A549 (cell line): ENCODE measurements around the gene LIN7A. TPM values are rescaled to one million over a fixed set of nuclear protein-coding genes. Genes with fewer than 3 reads are reported as not detected.

Experiments used
- ATAC-seq, 2 experiments: fragments of 200-7000 bp in 1 of 2; fragments of >200 bp in 1 of 2; cut with Nextera tagmentation in 1 of 2; cut with Tn5 transposase in 1 of 2; 3 replicates each; pipeline versions ENCODE4 v1.8.0 to v1.9.1; 2018 to 2020; ENCODE audit warnings: mild to moderate bottlenecking in 1 of 2, moderate library complexity in 1 of 2
- CTCF ChIA-PET: fragments of 300-600 bp; sonication (Branson Sonifier 250); formaldehyde crosslinking; extraction: SDS; loops from one replicate; lab custom pipeline; 2021; ENCODE audit warnings: antibody characterized with exemption, inconsistent platforms; lab: Yijun Ruan, JAX
- POLR2A ChIA-PET: fragments of 350-600 bp; formaldehyde crosslinking; extraction: SDS; loops from one replicate; lab custom pipeline; 2021; ENCODE audit warnings: antibody characterized with exemption, inconsistent platforms; lab: Yijun Ruan, JAX
- DNase-seq, 2 experiments: peaks; one replicate each; pipeline versions ENCODE4 v3.0.0 to v3.0.0-alpha.2; 2011 to 2016; ENCODE audit warnings: low read depth in 1 of 2, low spot score in 1 of 2
- FAIRE-seq: peaks from 2 replicates; lab custom pipeline; 2011; peaks lifted over from hg19 to GRCh38; lab: Jason Lieb, UNC
- H3K27ac ChIP-seq, 2 experiments: fragments of >200 bp; sonication (Bioruptor Twin); formaldehyde crosslinking; 3 replicates each; pipeline ENCODE4 v1.5.1; 2016 to 2017
- H3K4me1 ChIP-seq: fragments of >200 bp; sonication (Bioruptor Twin); formaldehyde crosslinking; 3 replicates; pipeline ENCODE4 v1.6.1; 2016
- H3K4me2 ChIP-seq: fragments of >200 bp; sonication (Bioruptor Twin); formaldehyde crosslinking; 3 replicates; pipeline ENCODE4 v1.6.1; 2016
- H3K4me3 ChIP-seq: fragments of >200 bp; sonication (Bioruptor Twin); formaldehyde crosslinking; 3 replicates; pipeline ENCODE4 v1.5.1; 2016
- H3K9me3 ChIP-seq: fragments of >200 bp; sonication (Bioruptor Twin); formaldehyde crosslinking; 3 replicates; pipeline ENCODE4 v1.6.1; 2016
- ATOH8 ChIP-seq: fragments of 250-450 bp; sonication (Bioruptor Pico); IDR thresholded peaks from 2 replicates; pipeline ENCODE4 v1.5.0; 2020; ENCODE audit warnings: low read depth, mild to moderate bottlenecking, moderate library complexity
- CHD2 ChIP-seq: fragments of 150-350 bp; IDR thresholded peaks from 2 replicates; pipeline ENCODE4 v1.6.1; 2014; ENCODE audit warnings: low read length; ENCODE audit not compliant: partially characterized antibody
- CHD4 ChIP-seq: fragments of 200-600 bp; sonication (generic); IDR thresholded peaks from 2 replicates; pipeline ENCODE4 v1.6.1; 2016; ENCODE audit warnings: antibody characterized with exemption, mild to moderate bottlenecking, borderline replicate concordance
- EHF ChIP-seq: fragments of 250-450 bp; sonication (Bioruptor Pico); IDR thresholded peaks from 2 replicates; pipeline ENCODE4 v1.5.0; 2020; ENCODE audit warnings: mild to moderate bottlenecking
- ELK1 ChIP-seq: fragments of 150-350 bp; IDR thresholded peaks from 2 replicates; pipeline ENCODE4 v1.6.1; 2014; ENCODE audit warnings: low read depth, mild to moderate bottlenecking, low read length
- EP300 ChIP-seq, 2 experiments: fragments of >200 bp; sonication (Bioruptor Twin); formaldehyde crosslinking; IDR thresholded peaks; 2 replicates in 1 of 2; 3 replicates in 1 of 2; pipeline ENCODE4 v1.6.1; 2016 to 2017
- FOSB ChIP-seq: fragments of 250-450 bp; sonication (Bioruptor Pico); IDR thresholded peaks from 2 replicates; pipeline ENCODE4 v1.5.0; 2020; ENCODE audit warnings: mild to moderate bottlenecking, moderate library complexity
- FOSL2 ChIP-seq, 2 experiments: fragments of 450-650 bp in 1 of 2; fragments of >200 bp in 1 of 2; sonication (Bioruptor Twin) in 1 of 2; formaldehyde crosslinking; IDR thresholded peaks; 2 replicates each; pipeline versions ENCODE4 v1.5.0 to v1.6.1; 2016 to 2020; ENCODE audit warnings: mild to moderate bottlenecking in 1 of 2, moderate library complexity in 1 of 2
- HOXB13 ChIP-seq: fragments of 250-450 bp; sonication (Bioruptor Pico); IDR thresholded peaks from 2 replicates; pipeline ENCODE4 v1.5.0; 2020; ENCODE audit warnings: low read depth, mild to moderate bottlenecking, moderate library complexity
- HOXB5 ChIP-seq: fragments of 250-450 bp; sonication (Bioruptor Pico); IDR thresholded peaks from 2 replicates; pipeline ENCODE4 v1.5.0; 2020; ENCODE audit warnings: mild to moderate bottlenecking, moderate library complexity
- JUN ChIP-seq, 2 experiments: fragments of >200 bp; sonication (Bioruptor Twin); formaldehyde crosslinking; IDR thresholded peaks; 2 replicates in 1 of 2; 3 replicates in 1 of 2; pipeline ENCODE4 v1.6.1; 2016 to 2017
- JUNB ChIP-seq: fragments of >200 bp; sonication (Bioruptor Twin); formaldehyde crosslinking; IDR thresholded peaks from 2 replicates; pipeline ENCODE4 v1.6.1; 2016
- MAZ ChIP-seq: fragments of 150-350 bp; IDR thresholded peaks from 2 replicates; pipeline ENCODE4 v1.6.1; 2014; ENCODE audit warnings: antibody characterized with exemption, low read depth, low read length, borderline replicate concordance
- MYC ChIP-seq: IDR thresholded peaks from 2 replicates; pipeline ENCODE4 v1.6.1; 2012; ENCODE audit warnings: mild to moderate bottlenecking, inconsistent platforms, low read length, improper control_type of control experiment, borderline replicate concordance
- NFE2L2 ChIP-seq: fragments of 150-350 bp; conservative IDR thresholded peaks from 2 replicates; pipeline ENCODE4 v1.6.1; 2014; ENCODE audit warnings: low read length
- NPAS2 ChIP-seq: fragments of 250-450 bp; sonication (Bioruptor Pico); IDR thresholded peaks from 2 replicates; pipeline ENCODE4 v1.8.0; 2022; ENCODE audit warnings: mild to moderate bottlenecking, moderate library complexity, borderline replicate concordance
- NR3C1 ChIP-seq: fragments of >200 bp; sonication (Bioruptor Twin); formaldehyde crosslinking; IDR thresholded peaks from 3 replicates; pipeline ENCODE4 v1.6.1; 2017
- POLR2A ChIP-seq: IDR thresholded peaks from 2 replicates; pipeline ENCODE4 v1.6.1; 2012; ENCODE audit warnings: mild to moderate bottlenecking, low read length
- POLR2AphosphoS2 ChIP-seq: conservative IDR thresholded peaks from 2 replicates; pipeline ENCODE4 v1.6.1; 2012; ENCODE audit warnings: low read length, improper control_type of control experiment, inconsistent platforms
- RAD21 ChIP-seq, 2 experiments: fragments of >200 bp in 1 of 2; sonication (Bioruptor Twin) in 1 of 2; formaldehyde crosslinking in 1 of 2; IDR thresholded peaks in 1 of 2; conservative IDR thresholded peaks in 1 of 2; 2 replicates in 1 of 2; 3 replicates in 1 of 2; pipeline ENCODE4 v1.6.1; 2012 to 2018; ENCODE audit warnings: inconsistent platforms in 1 of 2
- RARB ChIP-seq: fragments of 250-450 bp; sonication (Bioruptor Pico); IDR thresholded peaks from 2 replicates; pipeline ENCODE4 v1.8.0; 2021; ENCODE audit warnings: mild to moderate bottlenecking, moderate library complexity
- RCOR1 ChIP-seq: fragments of 150-350 bp; IDR thresholded peaks from 2 replicates; pipeline ENCODE4 v1.6.1; 2014; ENCODE audit warnings: antibody characterized with exemption, low read length, low read depth
- REST ChIP-seq: fragments of 200-600 bp; sonication (generic); IDR thresholded peaks from 2 replicates; pipeline ENCODE4 v1.6.1; 2016; ENCODE audit warnings: antibody characterized with exemption, mild to moderate bottlenecking, moderate library complexity
- RNF2 ChIP-seq: fragments of 200-600 bp; sonication (generic); IDR thresholded peaks from 2 replicates; pipeline ENCODE4 v1.6.1; 2016; ENCODE audit warnings: low read depth, mild to moderate bottlenecking, antibody characterized with exemption, moderate library complexity, borderline replicate concordance
- TFCP2L1 ChIP-seq: fragments of 250-450 bp; sonication (Bioruptor Pico); IDR thresholded peaks from 2 replicates; pipeline ENCODE4 v1.5.0; 2021; ENCODE audit warnings: mild to moderate bottlenecking
- TP53 ChIP-seq: fragments of 250-450 bp; sonication (Bioruptor Pico); IDR thresholded peaks from 2 replicates; pipeline ENCODE4 v1.5.0; 2021; ENCODE audit warnings: mild to moderate bottlenecking, moderate library complexity
- ZC3H11A ChIP-seq: fragments of 450-650 bp; IDR thresholded peaks from 2 replicates; pipeline ENCODE4 v1.6.1; 2014; ENCODE audit warnings: antibody characterized with exemption, mild to moderate bottlenecking
- ZFP36 ChIP-seq: fragments of 450-650 bp; IDR thresholded peaks from 2 replicates; pipeline ENCODE4 v1.6.1; 2014; ENCODE audit warnings: borderline replicate concordance; ENCODE audit not compliant: partially characterized antibody
- WGBS: methylation state at CpG from one replicate; pipeline ENCODE4 v1.1.6; 2017; ENCODE audit errors: missing lambda C conversion rate; 5-methylcytosine and 5-hydroxymethylcytosine counted together
- polyA plus RNA-seq, 4 experiments: library from polyadenylated mRNA; depleted of rRNA in 3 of 4; stranded (reverse); fragments of >200 nt; fragmentation: RNase III in 1 of 4; extraction: RNeasy Plus Mini Kit Qiagen cat#74134 plus additional on column Dnase treatment in 1 of 4; gene quantifications; 2 replicates in 3 of 4; 3 replicates in 1 of 4; pipeline ENCODE4 v1.2.3, GENCODE V29; 2011 to 2017

Gene LIN7A
- polyA plus RNA-seq, 2 of the 4 experiments (the other 2 are of a cell fraction): 0.23 to 2.6 TPM

GRCh38 chr12:80811957-80812708, 125.6 kb downstream of the LIN7A start:
- Histone ChIP-seq H3K4me3 (no peak overlapping the region), H3K4me1 (no peaks in the 10 kb centered on the region), H3K4me2 (no peak overlapping the region), H3K27ac (no peak overlapping the region), H3K9me3 (no peaks in the 10 kb centered on the region)
- DNase-seq (no peak), ATAC-seq (no peak), FAIRE-seq (no peak)
- WGBS: 40% methylated on average over 3 of the region's 3 CpGs
- TF ChIP-seq EHF (CRISPR knock-in tag): no peak
- no peak for TF ChIP-seq POLR2AphosphoS2
- no peak for TF ChIP-seq CHD4
- no peak for TF ChIP-seq MYC
- TF ChIP-seq NPAS2: no peak
- TF ChIP-seq RARB (CRISPR knock-in tag): no peak
- no peak for TF ChIP-seq RCOR1
- no peak for TF ChIP-seq NR3C1
- no peak for TF ChIP-seq FOSL2 (IDR thresholded peaks at IDR 0.05)
- no peak for TF ChIP-seq FOSL2 (CRISPR knock-in tag; IDR thresholded peaks at IDR 0.05)
- no peak for TF ChIP-seq FOSB (CRISPR knock-in tag)
- no peak for TF ChIP-seq MAZ
- TF ChIP-seq REST: no peak
- TF ChIP-seq TFCP2L1 (CRISPR knock-in tag): no peak
- TF ChIP-seq TP53: no peak
- TF ChIP-seq JUN (IDR thresholded peaks at IDR 0.05): no peak
- ChIA-PET POLR2A (no interaction called here), CTCF (no interaction called here)

- CTCF ChIA-PET: no interaction called here
- no peak overlapping the region for H3K27ac ChIP-seq
- no peaks in the 10 kb centered on the region for H3K4me1 ChIP-seq
- H3K4me2 ChIP-seq: no peak overlapping the region
- no peak for ATAC-seq
- no peak for FAIRE-seq
- DNase-seq: no peak
- WGBS: 5% methylated on average over 1 of the region's 1 CpG
- H3K9me3 ChIP-seq: no peaks in the 10 kb centered on the region
- no peak for TF ChIP-seq NFE2L2
- TF ChIP-seq POLR2A: no peak
- no peak for TF ChIP-seq ELK1
- TF ChIP-seq CHD2: no peak
- TF ChIP-seq RAD21 (conservative IDR thresholded peaks at IDR 0.05 in 1 of 2, IDR thresholded peaks at IDR 0.05 in 1 of 2): no peak
- no peak for TF ChIP-seq RARB (CRISPR knock-in tag)
- TF ChIP-seq NR3C1: no peak
- no peak for TF ChIP-seq ATOH8
- TF ChIP-seq ZFP36: no peak
- no peak for TF ChIP-seq RNF2
- TF ChIP-seq HOXB5: no peak
- TF ChIP-seq EP300 (IDR thresholded peaks at IDR 0.05): no peak
- TF ChIP-seq ZC3H11A: no peak
- TF ChIP-seq JUNB: no peak
- TF ChIP-seq REST: no peak
- TF ChIP-seq HOXB13 (CRISPR knock-in tag): no peak
- POLR2A ChIA-PET: no interaction called here
- H3K4me3 ChIP-seq: no peak overlapping the region
These were observed 126.9 kb downstream of the LIN7A start for GRCh38 chr12:80810874-80811273.
